Measurements from ENCODE around the gene SFXN3. TPM values are rescaled to one million over a fixed set of nuclear protein-coding genes. Genes with fewer than 3 reads are reported as not detected.

SFXN3 gene
- total and polyA plus RNA-seq, 2 of the 13 experiments (the other 11 are each of a cell fraction or from before 2014, with no cell fraction given) = 16.8 to 71.5 TPM

DNA sequence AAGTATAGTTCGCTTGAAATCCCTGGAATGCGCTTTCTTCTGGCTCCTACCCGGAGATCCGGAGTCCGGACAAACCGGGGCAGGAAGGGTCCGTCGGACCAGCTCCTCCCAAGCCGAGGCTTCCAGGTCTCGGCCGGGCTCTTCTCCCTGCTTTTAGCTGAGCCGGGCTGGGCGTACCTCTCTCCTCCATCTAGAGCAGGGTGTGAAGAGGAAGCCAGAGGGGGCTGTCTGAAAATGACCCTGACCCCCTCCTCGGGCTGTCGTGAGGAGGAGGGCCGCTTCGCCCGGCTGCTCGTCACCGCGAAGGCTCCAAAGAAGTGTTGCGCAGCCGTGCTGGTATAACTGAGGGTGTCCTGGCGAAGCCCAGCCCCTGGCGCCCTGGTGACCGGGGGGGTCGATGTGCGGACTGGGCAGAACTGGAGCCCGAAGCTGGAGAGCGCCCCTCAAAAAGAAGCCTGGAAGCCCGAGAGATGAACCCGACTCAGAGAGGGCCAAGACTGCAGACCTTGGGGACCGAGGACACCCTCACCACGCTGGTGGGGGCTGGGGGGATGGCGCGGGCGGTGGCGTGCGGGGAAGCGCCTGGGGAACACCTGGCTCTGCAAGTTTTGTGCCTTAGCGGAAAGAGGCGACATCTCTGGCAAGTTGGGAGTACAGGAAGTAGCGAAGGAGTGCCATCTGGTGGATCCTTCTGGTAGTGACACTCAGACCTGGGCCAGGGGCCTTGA, 36.5 kb downstream of the SFXN3 start (continued):
- TF ChIP-seq ZNF33A (CRISPR knock-in tag; IDR thresholded peaks at IDR 0.05; ENCODE audit: borderline replicate concordance) = no peak
- TF ChIP-seq, protein P1, sequence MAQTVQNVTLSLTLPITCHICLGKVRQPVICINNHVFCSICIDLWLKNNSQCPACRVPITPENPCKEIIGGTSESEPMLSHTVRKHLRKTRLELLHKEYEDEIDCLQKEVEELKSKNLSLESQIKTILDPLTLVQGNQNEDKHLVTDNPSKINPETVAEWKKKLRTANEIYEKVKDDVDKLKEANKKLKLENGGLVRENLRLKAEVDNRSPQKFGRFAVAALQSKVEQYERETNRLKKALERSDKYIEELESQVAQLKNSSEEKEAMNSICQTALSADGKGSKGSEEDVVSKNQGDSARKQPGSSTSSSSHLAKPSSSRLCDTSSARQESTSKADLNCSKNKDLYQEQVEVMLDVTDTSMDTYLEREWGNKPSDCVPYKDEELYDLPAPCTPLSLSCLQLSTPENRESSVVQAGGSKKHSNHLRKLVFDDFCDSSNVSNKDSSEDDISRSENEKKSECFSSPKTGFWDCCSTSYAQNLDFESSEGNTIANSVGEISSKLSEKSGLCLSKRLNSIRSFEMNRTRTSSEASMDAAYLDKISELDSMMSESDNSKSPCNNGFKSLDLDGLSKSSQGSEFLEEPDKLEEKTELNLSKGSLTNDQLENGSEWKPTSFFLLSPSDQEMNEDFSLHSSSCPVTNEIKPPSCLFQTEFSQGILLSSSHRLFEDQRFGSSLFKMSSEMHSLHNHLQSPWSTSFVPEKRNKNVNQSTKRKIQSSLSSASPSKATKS (CRISPR knock-in tag; IDR thresholded peaks at IDR 0.05) = no peak
- TF ChIP-seq, protein P2, sequence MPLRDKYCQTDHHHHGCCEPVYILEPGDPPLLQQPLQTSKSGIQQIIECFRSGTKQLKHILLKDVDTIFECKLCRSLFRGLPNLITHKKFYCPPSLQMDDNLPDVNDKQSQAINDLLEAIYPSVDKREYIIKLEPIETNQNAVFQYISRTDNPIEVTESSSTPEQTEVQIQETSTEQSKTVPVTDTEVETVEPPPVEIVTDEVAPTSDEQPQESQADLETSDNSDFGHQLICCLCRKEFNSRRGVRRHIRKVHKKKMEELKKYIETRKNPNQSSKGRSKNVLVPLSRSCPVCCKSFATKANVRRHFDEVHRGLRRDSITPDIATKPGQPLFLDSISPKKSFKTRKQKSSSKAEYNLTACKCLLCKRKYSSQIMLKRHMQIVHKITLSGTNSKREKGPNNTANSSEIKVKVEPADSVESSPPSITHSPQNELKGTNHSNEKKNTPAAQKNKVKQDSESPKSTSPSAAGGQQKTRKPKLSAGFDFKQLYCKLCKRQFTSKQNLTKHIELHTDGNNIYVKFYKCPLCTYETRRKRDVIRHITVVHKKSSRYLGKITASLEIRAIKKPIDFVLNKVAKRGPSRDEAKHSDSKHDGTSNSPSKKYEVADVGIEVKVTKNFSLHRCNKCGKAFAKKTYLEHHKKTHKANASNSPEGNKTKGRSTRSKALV (CRISPR knock-in tag; IDR thresholded peaks at IDR 0.05) = 0 out of 2 replicates have a peak, but pooled peaks have one; percentile 55
- TF ChIP-seq MATR3 (CRISPR knock-in tag; IDR thresholded peaks at IDR 0.05) = no peak
- TF ChIP-seq RAD21 (CRISPR knock-in tag; IDR thresholded peaks at IDR 0.05) = peak; percentile 81
- TF ChIP-seq, protein P3, sequence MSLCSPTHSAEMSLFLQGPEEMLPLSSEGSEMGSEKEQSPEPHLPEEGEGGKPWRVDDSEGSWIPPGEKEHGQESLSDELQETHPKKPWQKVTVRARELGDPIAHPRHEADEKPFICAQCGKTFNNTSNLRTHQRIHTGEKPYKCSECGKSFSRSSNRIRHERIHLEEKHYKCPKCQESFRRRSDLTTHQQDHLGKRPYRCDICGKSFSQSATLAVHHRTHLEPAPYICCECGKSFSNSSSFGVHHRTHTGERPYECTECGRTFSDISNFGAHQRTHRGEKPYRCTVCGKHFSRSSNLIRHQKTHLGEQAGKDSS (CRISPR knock-in tag; IDR thresholded peaks at IDR 0.05; ENCODE audit: borderline replicate concordance, low read depth) = 0 out of 2 replicates have a peak, but pooled peaks have one; percentile 26
- TF ChIP-seq ZNF816 (CRISPR knock-in tag; IDR thresholded peaks at IDR 0.05; ENCODE audit: borderline replicate concordance) = no peak
- TF ChIP-seq SAFB2 (CRISPR knock-in tag; IDR thresholded peaks at IDR 0.05; ENCODE audit: borderline replicate concordance, low read depth) = no peak
- TF ChIP-seq NFKB2 (CRISPR knock-in tag; IDR thresholded peaks at IDR 0.05; ENCODE audit: borderline replicate concordance) = peak; percentile 69; the same call in 1 of the 2 replicates
- TF ChIP-seq, protein P4, sequence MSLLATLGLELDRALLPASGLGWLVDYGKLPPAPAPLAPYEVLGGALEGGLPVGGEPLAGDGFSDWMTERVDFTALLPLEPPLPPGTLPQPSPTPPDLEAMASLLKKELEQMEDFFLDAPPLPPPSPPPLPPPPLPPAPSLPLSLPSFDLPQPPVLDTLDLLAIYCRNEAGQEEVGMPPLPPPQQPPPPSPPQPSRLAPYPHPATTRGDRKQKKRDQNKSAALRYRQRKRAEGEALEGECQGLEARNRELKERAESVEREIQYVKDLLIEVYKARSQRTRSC (CRISPR knock-in tag; IDR thresholded peaks at IDR 0.05; ENCODE audit: low read depth) = no peak
- TF ChIP-seq CBX1 (IDR thresholded peaks at IDR 0.05; ENCODE audit: low read depth) = no peak
- TF ChIP-seq ZMYM4 (CRISPR knock-in tag; IDR thresholded peaks at IDR 0.05) = no peak
- 0 out of 2 replicates have a peak, but pooled peaks have one; percentile 43 for TF ChIP-seq THAP11 (CRISPR knock-in tag; IDR thresholded peaks at IDR 0.05)
- no peak for TF ChIP-seq AHR (CRISPR knock-in tag; IDR thresholded peaks at IDR 0.05)
- no peak for TF ChIP-seq SCMH1 (CRISPR knock-in tag; IDR thresholded peaks at IDR 0.05; ENCODE audit: borderline replicate concordance)
- peak; percentile 31; the same call in 1 of the 2 replicates for TF ChIP-seq PHF8 (CRISPR knock-in tag; IDR thresholded peaks at IDR 0.05)
- no peak for TF ChIP-seq ZNF598 (CRISPR knock-in tag; IDR thresholded peaks at IDR 0.05; ENCODE audit: borderline replicate concordance)
- TF ChIP-seq AKAP8 (CRISPR knock-in tag; IDR thresholded peaks at IDR 0.05) = no peak
- no peak for TF ChIP-seq SKI (IDR thresholded peaks at IDR 0.05; ENCODE audit: partially characterized antibody)
- TF ChIP-seq, protein P5, sequence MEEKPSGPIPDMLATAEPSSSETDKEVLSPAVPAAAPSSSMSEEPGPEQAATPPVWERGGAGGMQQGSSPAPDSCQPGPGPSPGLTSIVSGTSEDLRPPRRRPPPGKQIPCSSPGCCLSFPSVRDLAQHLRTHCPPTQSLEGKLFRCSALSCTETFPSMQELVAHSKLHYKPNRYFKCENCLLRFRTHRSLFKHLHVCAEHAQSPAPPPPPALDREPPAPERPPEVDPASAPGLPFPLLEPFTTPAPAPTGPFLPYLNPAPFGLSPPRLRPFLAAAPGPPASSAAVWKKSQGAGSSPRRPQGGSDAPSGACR (CRISPR knock-in tag; IDR thresholded peaks at IDR 0.05) = 0 out of 2 replicates have a peak, but pooled peaks have one; percentile 48
- TF ChIP-seq GFI1 (CRISPR knock-in tag; IDR thresholded peaks at IDR 0.05; ENCODE audit: borderline replicate concordance) = no peak
- TF ChIP-seq ASH2L (IDR thresholded peaks at IDR 0.05; ENCODE audit: insufficient read length, low read depth, low read length) = no peak
